Adrenal gland (tissue), 12 donors: ENCODE data around the gene CD151. TPM values are rescaled to one million over a fixed set of nuclear protein-coding genes. Genes with fewer than 3 reads are reported as not detected.

ENCODE experiments used
- DNase-seq, 7 donors: peaks; one replicate each; pipeline ENCODE4 v3.0.0-alpha.2; 2019 to 2020
- H3K27ac ChIP-seq, 5 donors: fragments of 200-600 bp; sonication (generic) in 4 of 5; 1 replicate in 3 of 5; 2 replicates in 2 of 5; pipeline versions ENCODE4 v1.5.1 to v1.8.0; 2016 to 2020; ENCODE audit warnings: mild to moderate bottlenecking in 1 of 5
- H3K27me3 ChIP-seq: fragments of 200-600 bp; 2 replicates; pipeline ENCODE4 v1.8.0; 2021
- H3K36me3 ChIP-seq, 2 donors: fragments of 200-600 bp; replicated peaks in 1 of 2; 1 replicate in 1 of 2; 2 replicates in 1 of 2; pipeline versions ENCODE4 v1.5.1 to v1.8.0; 2018 to 2022
- H3K4me1 ChIP-seq, 2 donors: fragments of 200-600 bp; replicated peaks in 1 of 2; 1 replicate in 1 of 2; 2 replicates in 1 of 2; pipeline versions ENCODE4 v1.5.1 to v1.8.0; 2018 to 2021
- H3K4me3 ChIP-seq, 4 donors: fragments of 200-600 bp; sonication (generic) in 3 of 4; one replicate each; pipeline ENCODE4 v1.5.1; 2016 to 2018
- H3K9me3 ChIP-seq, 3 donors: fragments of 200-600 bp; sonication (generic) in 1 of 3; replicated peaks in 1 of 3; 1 replicate in 2 of 3; 2 replicates in 1 of 3; pipeline versions ENCODE4 v1.5.1 to v1.8.0; 2016 to 2021
- CTCF ChIP-seq, 6 experiments: fragments of 450-650 bp in 4 of 6; fragments of 200-600 bp in 2 of 6; sonication (generic) in 1 of 6; IDR thresholded peaks; 1 replicate in 5 of 6; 2 replicates in 1 of 6; pipeline versions ENCODE4 v1.5.1 to v1.8.0; 2016 to 2021; ENCODE audit warnings: antibody characterized with exemption in 6 of 6, mild to moderate bottlenecking in 2 of 6, moderate library complexity in 1 of 6
- POLR2A ChIP-seq, 2 donors: fragments of 450-650 bp; IDR thresholded peaks; one replicate each; pipeline ENCODE4 v1.6.1; 2017; ENCODE audit warnings: antibody characterized with exemption in 2 of 2, mild to moderate bottlenecking in 2 of 2, moderate library complexity in 1 of 2
- WGBS, 4 donors: extraction: QIAGEN DNeasy Blood & Tissue Kit in 2 of 4; methylation state at CpG; one replicate each; pipeline versions ENCODE4 v1.1.5 to v1.1.7; 2013 to 2017; 5-methylcytosine and 5-hydroxymethylcytosine counted together
- intact Hi-C, 2 donors: fragments of 100-400 bp; cut with DNase I; formaldehyde crosslinking; loops; one replicate each; pipeline versions ENCODE4 v1.14.1 to v1.15.0; 2022 to 2023
- polyA plus RNA-seq, 3 donors: library from polyadenylated mRNA; stranded (reverse); fragments of 200-250 nt in 2 of 3; fragments of 350-450 nt in 1 of 3; fragmentation: Illumina TruSeq in 1 of 3; extraction: RNeasy Lipid Tissue Mini Kit (QIAGEN cat#74804) in 1 of 3; gene quantifications; one replicate each; pipeline ENCODE4 v1.2.3, GENCODE V29; 2013 to 2014
- total RNA-seq, 9 donors: library from RNA; depleted of rRNA in 4 of 9; stranded (reverse); fragments of >200 nt in 4 of 9; fragments of 120-200 nt in 1 of 9; fragmentation: NEBNext Ultra II Directional in 1 of 9; extraction: Animal tissue kit (Norgen Biotek cat#: 25700) in 1 of 9; gene quantifications; one replicate each; pipeline versions ENCODE4 v1.1.0 to v1.2.4, GENCODE V29; 2013 to 2023
- donor health status: healthy with polysubstance abuse.
- donor health status: Bipolar disorder and iron deficiency.
- donor health status: DM: yes; HTN: yes; CAD: no.
- donor health status: DM: no; HTN: no; CAD: no.
- donor health status: DM: no; HTN: no; CAD: no.
- donor health status: DM: yes; HTN: yes; CAD: no.

Gene CD151
- total and polyA plus RNA-seq, 12 donors: 111 to 387 (median 285) TPM

- intact Hi-C loops: loop anchor here in 1 of 2 donors (5.0 kb wide), 1 partner anchor 187 kb away; no protein-coding TSS in a partner anchor
- H3K27ac ChIP-seq: no peak overlapping the region
- TF ChIP-seq POLR2A (IDR thresholded peaks at IDR 0.05): no peak
- no peak for TF ChIP-seq CTCF (IDR thresholded peaks at IDR 0.05)
- no peaks in the 10 kb centered on the region for H3K9me3 ChIP-seq
- H3K4me3 ChIP-seq: no peak overlapping the region
- no peaks in the 10 kb centered on the region for H3K27me3 ChIP-seq
- WGBS, 4 donors: 66 to 89% (median 77%) methylated on average over 5 to 11 of the region's 11 CpGs
- H3K4me1 ChIP-seq: peaks cover 0 to 15% of the 10 kb centered on the region in 2 donors
- peaks cover 0 to 4% of the 10 kb centered on the region in 2 donors for H3K36me3 ChIP-seq
- DNase-seq: no peak
Observed at GRCh38 chr11:864898-865297, 32.1 kb downstream of the CD151 start.

GRCh38 chr11:865462-866430 lies 33.0 kb downstream of the CD151 start:
- intact Hi-C loops: no loop called here
- no peak for TF ChIP-seq CTCF (IDR thresholded peaks at IDR 0.05)
- TF ChIP-seq POLR2A (IDR thresholded peaks at IDR 0.05): no peak
- Histone ChIP-seq H3K36me3 (peaks cover 0 to 4% of the 10 kb centered on the region in 2 donors), H3K4me3 (no peak overlapping the region), H3K27ac (no peak overlapping the region), H3K27me3 (no peaks in the 10 kb centered on the region), H3K4me1 (peaks cover 0 to 9% of the 10 kb centered on the region in 2 donors), H3K9me3 (no peaks in the 10 kb centered on the region)
- WGBS, 4 donors: 74 to 94% (median 86%) methylated on average over 10 to 41 of the region's 41 CpGs
- DNase-seq: no peak

GRCh38 chr11:866481-866880 lies 33.7 kb downstream of the CD151 start:
- Histone ChIP-seq H3K27me3 (no peaks in the 10 kb centered on the region), H3K9me3 (no peaks in the 10 kb centered on the region), H3K4me3 (no peak overlapping the region), H3K27ac (no peak overlapping the region), H3K36me3 (peaks cover 0 to 4% of the 10 kb centered on the region in 2 donors), H3K4me1 (peaks cover 0 to 9% of the 10 kb centered on the region in 2 donors)
- TF ChIP-seq CTCF (IDR thresholded peaks at IDR 0.05) (no peak), POLR2A (IDR thresholded peaks at IDR 0.05) (no peak)
- DNase-seq: no peak
- intact Hi-C loops: no loop called here
- WGBS, 4 donors: 82 to 100% (median 90%) methylated on average over 2 to 14 of the region's 14 CpGs

GRCh38 chr11:867856-868358 lies 35.2 kb downstream of the CD151 start:
- H3K4me1 ChIP-seq: no peaks in the 10 kb centered on the region
- H3K9me3 ChIP-seq: no peaks in the 10 kb centered on the region
- no peak overlapping the region for H3K4me3 ChIP-seq
- TF ChIP-seq POLR2A (IDR thresholded peaks at IDR 0.05) (no peak), CTCF (IDR thresholded peaks at IDR 0.05) (no peak)
- H3K36me3 ChIP-seq: peaks cover 0 to 4% of the 10 kb centered on the region in 2 donors
- intact Hi-C loops: no loop called here
- DNase-seq: no peak
- WGBS, 4 donors: 88 to 96% (median 92%) methylated on average over 8 of the region's 8 CpGs
- H3K27me3 ChIP-seq: no peaks in the 10 kb centered on the region
- no peak overlapping the region for H3K27ac ChIP-seq
